ENCODE measurements around the gene VAPA. TPM values are rescaled to one million over a fixed set of nuclear protein-coding genes. Genes with fewer than 3 reads are reported as not detected.

Gene VAPA, protein sequence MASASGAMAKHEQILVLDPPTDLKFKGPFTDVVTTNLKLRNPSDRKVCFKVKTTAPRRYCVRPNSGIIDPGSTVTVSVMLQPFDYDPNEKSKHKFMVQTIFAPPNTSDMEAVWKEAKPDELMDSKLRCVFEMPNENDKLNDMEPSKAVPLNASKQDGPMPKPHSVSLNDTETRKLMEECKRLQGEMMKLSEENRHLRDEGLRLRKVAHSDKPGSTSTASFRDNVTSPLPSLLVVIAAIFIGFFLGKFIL
- polyA plus RNA-seq (ENCODE audit: insufficient read length in 3 of 3), result 100 to 1,000 TPM; 209 to 265 (median 238) TPM
- long read RNA-seq, donor 1, full-length matches to known transcripts, result 63 of 63 reads
- long read RNA-seq, donor 1, partial matches to known transcripts, result 0 of 63 reads
- long read RNA-seq, donor 1, other reads (novel, unspliced or antisense), result 0 of 63 reads
- long read RNA-seq, donor 2, full-length matches to known transcripts, result 49 of 113 reads
- long read RNA-seq, donor 2, partial matches to known transcripts, result 64 of 113 reads
- long read RNA-seq, donor 2, other reads (novel, unspliced or antisense), result 0 of 113 reads
- long read RNA-seq, donor 3, full-length matches to known transcripts, result 113 of 120 reads
- long read RNA-seq, donor 3, partial matches to known transcripts, result 0 of 120 reads
- long read RNA-seq, donor 3, other reads (novel, unspliced or antisense), result 7 of 120 reads
- long read RNA-seq, donor 4, full-length matches to known transcripts, result 63 of 129 reads
- long read RNA-seq, donor 4, partial matches to known transcripts, result 66 of 129 reads
- long read RNA-seq, donor 4, other reads (novel, unspliced or antisense), result 0 of 129 reads
- long read RNA-seq, donor 5, result 0 reads
- long read RNA-seq, donor 6, full-length matches to known transcripts, result 69 of 130 reads
- long read RNA-seq, donor 6, partial matches to known transcripts, result 61 of 130 reads
- long read RNA-seq, donor 6, other reads (novel, unspliced or antisense), result 0 of 130 reads
- long read RNA-seq, donor 7, full-length matches to known transcripts, result 84 of 213 reads
- long read RNA-seq, donor 7, partial matches to known transcripts, result 123 of 213 reads
- long read RNA-seq, donor 7, other reads (novel, unspliced or antisense), result 6 of 213 reads
- long read RNA-seq, donor 8, result 0 reads
- long read RNA-seq, donor 9, full-length matches to known transcripts, result 67 of 67 reads
- long read RNA-seq, donor 9, partial matches to known transcripts, result 0 of 67 reads
- long read RNA-seq, donor 9, other reads (novel, unspliced or antisense), result 0 of 67 reads
- long read RNA-seq, donor 10, full-length matches to known transcripts, result 68 of 164 reads
- long read RNA-seq, donor 10, partial matches to known transcripts, result 96 of 164 reads
- long read RNA-seq, donor 10, other reads (novel, unspliced or antisense), result 0 of 164 reads
- long read RNA-seq, donor 11, full-length matches to known transcripts, result 63 of 63 reads
- long read RNA-seq, donor 11, partial matches to known transcripts, result 0 of 63 reads
- long read RNA-seq, donor 11, other reads (novel, unspliced or antisense), result 0 of 63 reads
- long read RNA-seq, donor 12, full-length matches to known transcripts, result 30 of 76 reads
- long read RNA-seq, donor 12, partial matches to known transcripts, result 46 of 76 reads
- long read RNA-seq, donor 12, other reads (novel, unspliced or antisense), result 0 of 76 reads
- long read RNA-seq, donor 13, result 0 reads
- long read RNA-seq, donor 14, full-length matches to known transcripts, result 69 of 74 reads
- long read RNA-seq, donor 14, partial matches to known transcripts, result 0 of 74 reads
- long read RNA-seq, donor 14, other reads (novel, unspliced or antisense), result 5 of 74 reads
- long read RNA-seq, donor 15, full-length matches to known transcripts, result 35 of 60 reads
- long read RNA-seq, donor 15, partial matches to known transcripts, result 25 of 60 reads
- long read RNA-seq, donor 15, other reads (novel, unspliced or antisense), result 0 of 60 reads
- long read RNA-seq, donor 16, full-length matches to known transcripts, result 167 of 177 reads
- long read RNA-seq, donor 16, partial matches to known transcripts, result 0 of 177 reads
- long read RNA-seq, donor 16, other reads (novel, unspliced or antisense), result 10 of 177 reads

DNA sequence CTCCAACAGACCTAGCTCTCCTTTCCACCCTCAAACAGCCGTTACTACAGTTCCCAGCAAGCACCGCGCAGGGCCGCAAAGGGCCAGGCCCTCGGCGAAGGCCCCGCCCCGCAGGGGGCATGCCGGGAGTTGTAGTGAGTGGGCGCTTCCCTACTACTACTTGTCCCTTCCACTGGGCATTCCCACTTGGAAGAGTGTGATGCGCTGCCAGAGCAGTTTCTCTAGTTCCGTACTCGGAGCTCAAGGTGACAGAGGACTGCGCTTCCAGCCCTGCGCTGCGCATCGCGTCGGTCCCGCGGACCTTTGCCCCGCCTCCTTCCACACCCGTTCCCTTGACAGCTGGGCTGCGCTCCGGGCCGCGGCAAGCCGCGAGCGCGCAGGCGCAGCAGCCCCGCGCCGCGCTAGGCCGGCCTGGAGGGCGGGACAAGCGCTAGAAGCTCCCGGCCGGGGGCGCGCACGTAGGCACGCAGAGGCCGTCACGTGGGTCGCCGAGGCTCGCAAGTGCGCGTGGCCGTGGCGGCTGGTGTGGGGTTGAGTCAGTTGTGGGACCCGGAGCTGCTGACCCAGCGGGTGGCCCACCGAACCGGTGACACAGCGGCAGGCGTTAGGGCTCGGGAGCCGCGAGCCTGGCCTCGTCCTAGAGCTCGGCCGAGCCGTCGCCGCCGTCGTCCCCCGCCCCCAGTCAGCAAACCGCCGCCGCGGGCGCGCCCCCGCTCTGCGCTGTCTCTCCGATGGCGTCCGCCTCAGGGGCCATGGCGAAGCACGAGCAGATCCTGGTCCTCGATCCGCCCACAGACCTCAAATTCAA, at the start of gene VAPA:
TSS of gene VAPA (plus strand) at position 491 of the 808 bp plus-strand sequence. CDS start at position 732, 241 bp downstream.
- peak; percentile 91 to 96 (median 94) for DNase-seq (ENCODE audit: extremely low read depth in 1 of 11, low read depth in 9 of 11, low spot score in 4 of 11)

DNA sequence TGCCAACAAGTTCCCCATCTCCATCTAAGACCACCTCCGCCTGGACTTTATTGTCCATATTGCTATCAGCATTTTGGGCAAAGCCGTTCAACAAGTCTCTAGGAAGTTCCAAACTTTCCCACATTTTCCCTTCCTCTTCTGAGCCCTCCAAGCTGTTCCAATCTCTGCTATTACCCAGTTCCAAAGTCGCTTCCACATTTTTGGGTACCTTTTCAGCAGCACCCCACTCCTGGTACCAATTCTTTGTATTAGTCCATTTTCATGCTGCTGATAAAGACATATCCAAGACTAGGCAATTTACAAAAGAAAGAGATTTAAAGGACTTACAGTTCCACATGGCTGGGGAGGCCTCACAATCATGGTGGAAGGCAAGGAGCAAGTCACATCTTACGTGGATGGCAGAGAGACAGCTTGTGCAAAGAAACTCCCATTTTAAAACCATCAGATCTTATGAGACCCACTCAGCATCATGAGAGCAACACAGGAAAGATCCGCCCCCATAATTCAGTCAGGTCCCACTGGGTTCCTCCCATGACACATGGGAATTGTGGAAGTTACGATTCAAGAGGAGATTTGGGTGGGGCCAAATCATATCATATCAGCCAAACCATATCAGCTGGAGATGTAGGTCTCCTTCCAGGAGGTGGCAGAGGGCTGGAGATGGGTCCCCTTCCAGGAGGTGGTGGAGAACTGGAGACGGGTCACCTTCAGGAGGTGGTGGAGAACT, 47.9 kb upstream of the VAPA start:
- DNase-seq (ENCODE audit: extremely low read depth in 1 of 11, low read depth in 9 of 11, low spot score in 4 of 11), result no peak

DNA sequence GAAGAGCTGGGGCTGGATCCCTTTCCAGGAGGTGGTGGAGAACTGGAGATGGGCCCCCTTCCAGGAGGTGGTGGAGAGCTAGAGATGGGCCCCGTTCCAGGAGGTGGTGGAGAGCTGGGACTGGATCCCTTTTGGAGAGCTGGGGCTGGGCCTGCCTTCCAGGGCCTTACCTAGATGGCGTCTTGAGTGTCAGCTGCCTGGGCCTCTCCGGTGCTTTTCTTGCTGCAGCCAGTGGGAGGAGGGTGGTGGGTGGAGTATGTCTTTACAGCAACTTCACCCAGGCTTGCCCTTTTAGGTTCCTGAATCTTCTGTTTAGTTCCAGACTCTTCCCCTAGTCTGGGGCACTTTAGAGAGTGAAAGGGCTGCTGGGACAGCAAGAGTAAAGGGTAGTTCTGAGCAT, 47.2 kb upstream of the VAPA start:
- DNase-seq (ENCODE audit: extremely low read depth in 1 of 11, low read depth in 9 of 11, low spot score in 4 of 11), result no peak

DNA sequence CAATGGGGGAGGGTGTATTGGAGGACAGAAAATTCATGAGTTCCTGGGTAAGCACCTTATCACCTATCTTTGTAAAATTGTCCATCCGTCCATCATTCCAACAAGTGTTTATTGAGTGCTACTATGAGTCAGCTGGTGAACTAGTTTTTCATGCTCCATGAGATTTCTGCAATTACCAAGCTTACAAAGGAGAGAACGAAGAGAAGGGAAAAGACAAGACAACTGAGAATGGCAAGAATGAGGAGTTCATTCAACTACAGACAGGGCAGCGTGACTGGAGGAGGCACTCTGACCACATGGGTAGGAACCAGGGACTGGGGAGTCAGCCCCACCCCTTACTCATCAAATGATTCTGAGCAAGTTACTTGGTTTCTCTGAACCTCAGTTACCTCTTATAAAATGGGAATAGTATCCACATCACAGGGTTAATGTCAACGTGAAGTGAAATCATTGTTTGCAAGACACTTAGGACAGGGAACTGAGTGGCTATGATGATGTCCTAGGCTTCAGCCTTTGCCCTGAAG, 46.7 kb upstream of the VAPA start:
- no peak for DNase-seq (ENCODE audit: extremely low read depth in 1 of 11, low read depth in 9 of 11, low spot score in 4 of 11)

DNA sequence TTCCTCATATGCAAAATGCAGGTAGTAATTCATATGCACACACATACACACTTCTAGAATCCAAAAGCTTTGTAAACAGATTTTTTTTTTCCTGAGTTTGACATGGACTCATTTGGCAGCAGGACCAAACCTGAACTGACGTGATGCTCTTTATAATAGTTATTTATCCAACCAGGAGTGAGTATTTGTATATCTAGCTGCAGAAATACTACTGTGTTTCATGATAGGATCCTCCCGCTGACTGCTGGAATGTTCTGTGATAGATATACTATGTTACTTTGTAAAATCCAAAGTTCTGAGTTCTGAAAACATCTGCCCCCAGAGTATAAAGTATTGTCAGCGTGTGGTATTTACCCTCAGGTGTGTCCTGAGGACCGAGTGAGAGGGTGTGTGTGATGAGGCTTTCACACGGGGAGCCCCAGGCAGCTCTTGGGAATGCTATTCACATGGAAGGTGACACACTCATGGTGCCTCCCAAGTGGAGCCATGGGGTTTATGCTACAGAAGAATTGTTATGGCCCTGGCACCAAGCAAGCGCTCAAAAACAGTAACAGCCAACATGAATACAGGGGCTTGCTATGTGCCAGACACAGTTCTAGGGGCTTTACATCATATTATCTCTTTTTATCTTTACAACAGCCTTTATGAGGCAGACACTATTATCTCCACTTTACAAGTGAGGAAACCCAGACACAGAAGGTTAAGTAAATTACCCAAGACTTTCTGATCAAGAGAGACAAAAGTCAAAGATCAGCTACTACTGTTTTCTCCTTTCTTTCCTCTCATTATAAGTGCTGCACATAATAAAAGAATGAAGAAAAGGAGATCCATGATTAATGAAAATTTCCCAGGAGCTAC, 44.7 kb upstream of the VAPA start:
- DNase-seq (ENCODE audit: extremely low read depth in 1 of 11, low read depth in 9 of 11, low spot score in 4 of 11), result no peak

DNA sequence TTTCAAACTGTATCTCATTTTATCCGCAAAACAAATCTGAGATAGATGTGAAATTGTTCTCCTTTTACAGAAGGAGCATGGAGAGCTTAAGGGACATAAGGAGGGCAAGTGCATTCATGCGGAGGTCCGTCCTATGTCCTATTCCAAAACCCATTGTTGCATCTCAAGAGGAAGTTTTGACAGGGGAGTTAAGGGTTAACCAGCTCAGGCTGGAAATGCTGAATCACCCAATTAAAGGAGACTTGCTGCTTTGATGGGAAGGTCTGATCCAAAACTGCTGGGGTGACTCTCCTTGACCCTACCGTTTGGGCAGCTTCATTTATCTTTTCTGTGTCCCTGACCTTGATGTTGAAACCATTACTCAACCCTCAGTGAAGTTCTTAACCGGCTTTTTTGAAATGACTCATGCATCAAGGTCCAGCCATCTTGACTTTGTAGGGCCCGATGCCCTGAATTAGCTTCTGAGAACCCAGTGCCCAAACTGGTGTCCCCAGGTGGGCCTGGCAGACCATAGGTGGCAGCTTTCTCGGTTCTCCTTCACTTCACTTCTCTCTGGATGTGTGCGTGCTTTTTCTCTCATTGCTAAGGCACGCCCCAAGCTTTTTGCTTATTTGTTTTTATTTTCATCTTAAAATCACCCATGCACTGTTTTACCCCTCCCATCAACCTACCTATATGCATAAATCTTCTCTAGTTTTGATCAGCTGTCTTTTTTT, 43.9 kb upstream of the VAPA start:
- DNase-seq (ENCODE audit: extremely low read depth in 1 of 11, low read depth in 9 of 11, low spot score in 4 of 11), result peak in 2 of 11 donors; percentile 39 to 52

DNA sequence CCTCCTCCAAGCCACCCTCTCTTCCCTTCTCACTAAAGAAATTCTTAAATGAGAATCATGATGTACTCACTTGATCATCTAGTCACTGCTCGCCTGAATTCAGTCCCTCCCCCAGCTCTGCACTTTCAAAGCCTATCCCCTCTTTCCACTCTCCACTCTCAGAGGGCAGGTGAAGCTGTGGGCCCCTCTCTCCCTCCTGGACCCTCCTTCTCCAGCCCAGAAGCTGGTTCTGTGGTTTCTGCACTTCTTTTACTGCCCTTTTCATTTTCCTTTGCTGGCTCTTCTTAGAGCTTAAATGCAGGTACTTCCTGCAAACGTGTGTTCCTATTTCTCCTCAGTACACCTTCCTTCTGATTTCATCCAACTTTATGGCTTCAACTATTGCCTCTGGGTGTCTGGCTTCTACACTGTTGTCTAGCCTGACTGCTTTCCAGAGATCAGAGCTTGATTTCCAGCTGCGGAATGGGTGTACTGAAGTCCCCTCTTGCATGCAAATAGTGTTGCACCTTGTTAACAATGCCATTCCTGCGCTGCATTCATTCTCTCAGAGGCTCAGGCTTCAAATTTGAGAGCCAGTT, 43.3 kb upstream of the VAPA start:
- no peak for DNase-seq (ENCODE audit: extremely low read depth in 1 of 11, low read depth in 9 of 11, low spot score in 4 of 11)

DNA sequence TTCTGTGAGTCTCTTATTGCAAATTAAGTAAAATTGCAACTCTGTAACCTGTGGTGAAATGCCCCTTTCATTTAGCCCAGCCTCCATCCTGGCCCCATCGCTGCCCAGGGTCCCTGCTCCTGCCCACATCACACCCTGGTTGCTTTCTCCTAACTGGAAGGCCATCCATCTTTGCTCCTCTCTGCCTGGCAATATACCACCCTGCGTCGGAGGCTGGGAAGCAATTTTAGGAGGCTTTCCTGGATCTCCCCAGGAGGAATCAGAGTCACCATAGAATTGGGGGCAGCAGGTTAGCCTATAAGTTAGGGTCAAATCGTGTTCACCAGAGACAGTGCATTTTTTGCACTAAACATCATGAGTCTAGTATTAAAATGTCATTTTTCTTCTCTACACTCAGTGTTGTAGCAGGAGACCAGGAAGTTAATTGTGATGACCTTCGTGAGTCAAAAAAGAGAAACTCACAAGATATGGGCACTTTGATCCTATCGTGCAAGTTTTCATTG, 42.5 kb upstream of the VAPA start:
- no peak for DNase-seq (ENCODE audit: extremely low read depth in 1 of 11, low read depth in 9 of 11, low spot score in 4 of 11)

DNA sequence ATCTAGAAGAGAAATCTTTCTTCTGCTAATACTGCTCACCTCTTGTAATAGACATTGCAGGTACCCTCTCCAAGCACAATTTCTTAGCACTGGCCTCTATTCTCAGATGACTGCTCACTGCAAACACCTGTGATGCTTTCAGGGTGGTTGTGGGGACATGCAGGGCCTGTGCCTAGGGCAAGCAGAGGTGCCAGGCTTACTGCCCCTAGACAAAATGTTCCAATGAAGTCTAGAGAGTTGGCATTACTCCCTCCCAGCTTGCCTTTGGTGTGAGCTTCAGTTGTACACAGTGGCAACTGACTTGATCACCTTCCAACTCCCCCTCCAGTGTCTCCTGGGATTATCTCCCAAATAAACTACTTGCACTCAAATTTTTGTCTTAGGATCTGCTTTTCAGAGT, 41.0 kb upstream of the VAPA start:
- DNase-seq (ENCODE audit: extremely low read depth in 1 of 11, low read depth in 9 of 11, low spot score in 4 of 11), result no peak

DNA sequence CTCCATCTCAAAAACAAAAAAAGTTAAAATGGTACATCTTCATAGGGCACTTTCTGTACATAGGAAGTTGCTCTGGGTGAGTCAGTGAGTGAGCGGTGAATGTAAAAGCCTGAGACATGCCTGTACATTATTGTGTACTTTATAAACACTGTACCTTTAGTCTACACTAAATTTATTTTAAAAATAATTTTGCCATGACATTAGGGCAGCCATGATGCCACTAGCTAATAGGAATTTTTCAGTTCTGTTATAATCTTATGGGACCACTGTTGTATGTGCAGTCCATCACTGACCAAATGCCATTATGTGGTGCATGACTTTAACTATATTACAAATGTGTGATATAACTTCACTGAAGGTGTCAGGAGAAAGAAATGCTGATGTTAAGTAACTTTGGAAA, 39.1 kb upstream of the VAPA start:
- DNase-seq (ENCODE audit: extremely low read depth in 1 of 11, low read depth in 9 of 11, low spot score in 4 of 11), result no peak

DNA sequence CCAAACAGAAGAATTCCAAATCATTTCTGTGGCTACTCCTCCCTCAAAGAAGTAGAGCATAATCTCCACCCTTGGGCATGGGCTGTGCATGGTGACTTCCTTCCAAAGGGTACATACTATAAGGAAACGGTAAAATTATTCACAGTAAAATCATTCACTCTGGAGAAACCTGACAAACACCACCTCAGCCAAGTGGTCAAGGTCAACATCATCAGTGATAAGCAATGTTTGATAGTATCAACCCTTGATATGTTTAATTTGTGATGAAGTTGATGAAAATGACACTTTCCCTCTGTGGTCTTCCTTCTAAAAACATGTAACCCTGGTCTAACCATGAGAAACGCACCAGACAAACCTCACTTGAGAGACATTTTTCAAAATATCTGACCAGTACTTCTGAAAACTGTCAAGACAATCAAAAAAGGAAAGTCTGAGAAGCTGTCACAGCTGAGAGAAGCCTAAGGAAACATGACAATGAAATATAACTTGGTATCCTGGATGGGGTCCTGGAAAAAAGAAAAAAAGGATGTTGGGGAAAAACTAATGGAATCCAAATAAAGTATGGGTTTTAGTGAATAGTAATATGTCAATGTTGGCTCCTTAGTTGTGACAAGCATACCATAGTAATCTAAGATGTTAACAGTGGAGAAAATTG, 37.5 kb upstream of the VAPA start:
- DNase-seq (ENCODE audit: extremely low read depth in 1 of 11, low read depth in 9 of 11, low spot score in 4 of 11), result no peak

DNA sequence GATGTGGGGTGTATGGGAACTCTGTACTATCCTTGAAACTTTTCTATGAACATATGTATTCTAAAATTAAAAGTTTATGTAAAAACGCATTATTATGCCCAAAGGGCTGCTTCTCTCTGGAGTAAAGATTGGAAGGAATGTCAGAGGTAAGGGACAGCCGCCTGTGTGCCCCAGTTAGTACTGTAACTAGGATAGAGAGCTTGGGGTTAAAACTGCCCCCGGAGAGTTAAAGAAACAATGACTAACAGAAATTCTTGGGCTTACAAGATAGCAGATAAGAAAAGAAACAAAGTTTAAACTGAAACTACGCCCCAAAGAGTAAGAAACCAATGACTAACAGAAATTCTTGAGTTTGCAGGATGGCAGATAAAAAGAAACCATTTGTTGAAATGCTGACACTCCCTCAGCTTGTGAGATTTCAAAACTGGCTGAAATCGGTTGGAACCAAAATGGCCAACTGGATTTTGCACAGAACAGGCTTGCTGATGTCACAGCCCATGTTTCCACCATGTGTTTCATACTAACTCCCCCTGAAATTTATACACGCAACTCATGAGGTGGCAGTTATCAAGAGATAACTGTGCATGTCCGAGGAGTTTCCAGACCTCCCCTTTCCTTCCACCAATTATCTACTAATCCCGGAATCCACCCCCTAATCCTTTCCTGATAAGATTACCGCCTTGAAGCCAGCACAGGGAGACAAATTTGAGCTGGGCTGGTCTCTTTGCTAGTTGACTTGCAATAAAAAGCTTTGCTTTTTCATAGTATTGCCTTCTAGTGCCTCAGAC, 36.8 kb upstream of the VAPA start:
- DNase-seq (ENCODE audit: extremely low read depth in 1 of 11, low read depth in 9 of 11, low spot score in 4 of 11), result peak in 5 of 11 donors; percentile 20 to 39 (median 29)

DNA sequence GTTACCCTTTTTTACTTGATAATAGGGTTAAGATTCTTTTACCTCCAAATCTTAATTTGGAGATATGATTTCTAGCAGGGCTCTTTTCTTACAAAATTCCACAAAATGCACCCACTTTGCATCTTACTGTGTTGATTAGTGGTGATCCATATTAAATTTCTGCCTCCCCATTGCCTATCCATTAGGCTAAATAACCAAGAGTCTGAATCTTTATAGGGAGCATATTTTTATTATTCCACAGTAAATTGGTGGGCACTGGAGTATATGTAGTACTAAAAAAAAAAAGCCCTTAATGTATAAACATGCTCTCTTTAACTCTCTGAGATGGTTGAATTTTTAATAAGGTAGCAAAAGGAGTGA, 36.2 kb upstream of the VAPA start:
- no peak for DNase-seq (ENCODE audit: extremely low read depth in 1 of 11, low read depth in 9 of 11, low spot score in 4 of 11)
